Osteocyte (in vitro differentiated cells): ENCODE measurements around the gene SORBS1. TPM values are rescaled to one million over a fixed set of nuclear protein-coding genes. Genes with fewer than 3 reads are reported as not detected.

Source experiments
- DNase-seq: peaks from one replicate; pipeline ENCODE4 v3.0.0; 2021; ENCODE audit warnings: mixed read lengths; ENCODE audit not compliant: unreplicated experiment; ENCODE audit errors: extremely low spot score
- H3K27ac Mint-ChIP-seq: one replicate; pipeline ENCODE4 v1.8.0; 2021; ENCODE audit warnings: mild to moderate bottlenecking, mixed read lengths; ENCODE audit not compliant: unreplicated experiment
- H3K27me3 Mint-ChIP-seq: one replicate; pipeline ENCODE4 v1.8.0; 2021; ENCODE audit warnings: mixed read lengths; ENCODE audit not compliant: unreplicated experiment
- H3K36me3 Mint-ChIP-seq: one replicate; pipeline ENCODE4 v1.8.0; 2021; ENCODE audit warnings: mixed read lengths; ENCODE audit not compliant: unreplicated experiment
- H3K4me1 Mint-ChIP-seq: one replicate; pipeline ENCODE4 v1.8.0; 2021; ENCODE audit warnings: mixed read lengths; ENCODE audit not compliant: unreplicated experiment
- H3K4me3 Mint-ChIP-seq: one replicate; pipeline ENCODE4 v1.8.0; 2021; ENCODE audit warnings: mild to moderate bottlenecking, moderate library complexity, mixed read lengths; ENCODE audit not compliant: unreplicated experiment
- H3K9me3 Mint-ChIP-seq: one replicate; pipeline ENCODE4 v1.8.0; 2021; ENCODE audit warnings: mixed read lengths; ENCODE audit not compliant: unreplicated experiment
- total RNA-seq: library from RNA; stranded (reverse); gene quantifications from 2 replicates; pipeline ENCODE4 v1.2.1, GENCODE V29; 2021
- TF ChIP-seq, protein P1 (sequence below): fragments of 200-600 bp; sonication (generic); IDR thresholded peaks from 2 replicates; pipeline ENCODE4 v1.5.0; 2021; ENCODE audit warnings: antibody characterized with exemption, mild to moderate bottlenecking, moderate library complexity

SORBS1 gene
- total RNA-seq, 1 donor from 2014 or later = 1.7 TPM

DNA sequence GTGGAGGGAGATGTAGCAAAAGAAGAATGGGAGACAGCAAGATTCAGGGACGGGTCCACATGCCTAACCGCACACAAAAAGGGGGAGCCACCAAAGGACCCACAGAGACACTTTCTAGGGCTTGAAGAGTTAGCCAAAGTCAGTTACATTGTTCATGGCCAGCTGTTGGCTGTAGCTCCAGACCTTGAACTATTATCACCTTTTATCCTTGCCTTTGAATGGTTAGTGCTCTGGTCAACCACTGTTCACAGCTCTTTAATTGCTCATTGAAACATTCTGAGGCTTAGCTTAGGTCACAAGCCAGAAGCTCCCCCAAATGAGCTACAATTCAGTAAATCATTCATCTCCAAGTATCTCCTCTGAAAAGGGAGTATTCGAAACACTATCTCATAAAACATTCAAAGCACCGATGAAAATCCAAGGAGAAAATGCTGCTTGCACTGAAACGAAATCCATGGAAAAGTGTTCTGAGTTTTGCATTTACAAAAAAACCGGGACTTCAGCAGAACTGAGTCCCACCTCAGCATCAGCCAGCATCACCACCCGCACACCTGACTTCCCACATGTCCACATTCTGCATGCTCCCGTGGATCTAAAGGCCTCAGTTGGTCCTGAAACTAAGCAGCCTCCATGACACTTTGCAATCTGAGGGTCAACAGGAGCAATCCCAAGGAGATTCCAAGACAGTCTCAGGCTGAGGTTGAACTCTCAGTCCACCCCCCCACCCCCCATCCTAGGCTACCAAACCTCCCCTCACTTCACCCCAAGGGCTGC lies 4.0 kb downstream of the SORBS1 start:
- H3K9me3 Mint-ChIP-seq = peaks cover 3% of the 10 kb centered on the region
- no peak for DNase-seq
- TF ChIP-seq, protein P1, sequence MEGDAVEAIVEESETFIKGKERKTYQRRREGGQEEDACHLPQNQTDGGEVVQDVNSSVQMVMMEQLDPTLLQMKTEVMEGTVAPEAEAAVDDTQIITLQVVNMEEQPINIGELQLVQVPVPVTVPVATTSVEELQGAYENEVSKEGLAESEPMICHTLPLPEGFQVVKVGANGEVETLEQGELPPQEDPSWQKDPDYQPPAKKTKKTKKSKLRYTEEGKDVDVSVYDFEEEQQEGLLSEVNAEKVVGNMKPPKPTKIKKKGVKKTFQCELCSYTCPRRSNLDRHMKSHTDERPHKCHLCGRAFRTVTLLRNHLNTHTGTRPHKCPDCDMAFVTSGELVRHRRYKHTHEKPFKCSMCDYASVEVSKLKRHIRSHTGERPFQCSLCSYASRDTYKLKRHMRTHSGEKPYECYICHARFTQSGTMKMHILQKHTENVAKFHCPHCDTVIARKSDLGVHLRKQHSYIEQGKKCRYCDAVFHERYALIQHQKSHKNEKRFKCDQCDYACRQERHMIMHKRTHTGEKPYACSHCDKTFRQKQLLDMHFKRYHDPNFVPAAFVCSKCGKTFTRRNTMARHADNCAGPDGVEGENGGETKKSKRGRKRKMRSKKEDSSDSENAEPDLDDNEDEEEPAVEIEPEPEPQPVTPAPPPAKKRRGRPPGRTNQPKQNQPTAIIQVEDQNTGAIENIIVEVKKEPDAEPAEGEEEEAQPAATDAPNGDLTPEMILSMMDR = no peak
- H3K27ac Mint-ChIP-seq = no peak overlapping the region
- H3K36me3 Mint-ChIP-seq = no peaks in the 10 kb centered on the region
- H3K27me3 Mint-ChIP-seq = peaks cover 30% of the 10 kb centered on the region
- H3K4me3 Mint-ChIP-seq = no peak overlapping the region
- H3K4me1 Mint-ChIP-seq = peaks cover 8% of the 10 kb centered on the region

DNA sequence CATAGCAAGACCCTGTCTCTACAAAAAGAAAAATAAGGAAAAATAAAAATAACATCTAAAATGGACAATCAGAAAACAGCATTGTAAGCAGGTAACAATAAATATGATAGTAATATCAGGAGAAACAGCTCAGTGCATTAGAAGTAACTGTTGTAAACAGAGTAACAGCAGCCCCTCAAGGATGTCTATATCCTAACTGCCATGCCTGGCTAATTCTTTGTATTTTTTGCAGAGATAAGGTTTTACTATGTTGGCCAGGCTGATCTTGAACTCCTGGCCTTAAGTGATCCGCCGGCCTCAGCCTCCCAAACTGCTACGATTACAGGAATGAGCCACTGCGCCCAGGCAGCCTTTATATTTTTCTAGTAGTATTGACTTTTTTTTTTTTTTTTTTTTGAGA lies 7.5 kb downstream of the SORBS1 start:
- H3K4me1 Mint-ChIP-seq = no peaks in the 10 kb centered on the region
- H3K9me3 Mint-ChIP-seq = peaks cover 3% of the 10 kb centered on the region
- TF ChIP-seq, protein P1 = no peak
- H3K4me3 Mint-ChIP-seq = no peak overlapping the region
- H3K27ac Mint-ChIP-seq = no peak overlapping the region
- H3K36me3 Mint-ChIP-seq = no peaks in the 10 kb centered on the region
- H3K27me3 Mint-ChIP-seq = peaks cover 31% of the 10 kb centered on the region
- DNase-seq = no peak

DNA sequence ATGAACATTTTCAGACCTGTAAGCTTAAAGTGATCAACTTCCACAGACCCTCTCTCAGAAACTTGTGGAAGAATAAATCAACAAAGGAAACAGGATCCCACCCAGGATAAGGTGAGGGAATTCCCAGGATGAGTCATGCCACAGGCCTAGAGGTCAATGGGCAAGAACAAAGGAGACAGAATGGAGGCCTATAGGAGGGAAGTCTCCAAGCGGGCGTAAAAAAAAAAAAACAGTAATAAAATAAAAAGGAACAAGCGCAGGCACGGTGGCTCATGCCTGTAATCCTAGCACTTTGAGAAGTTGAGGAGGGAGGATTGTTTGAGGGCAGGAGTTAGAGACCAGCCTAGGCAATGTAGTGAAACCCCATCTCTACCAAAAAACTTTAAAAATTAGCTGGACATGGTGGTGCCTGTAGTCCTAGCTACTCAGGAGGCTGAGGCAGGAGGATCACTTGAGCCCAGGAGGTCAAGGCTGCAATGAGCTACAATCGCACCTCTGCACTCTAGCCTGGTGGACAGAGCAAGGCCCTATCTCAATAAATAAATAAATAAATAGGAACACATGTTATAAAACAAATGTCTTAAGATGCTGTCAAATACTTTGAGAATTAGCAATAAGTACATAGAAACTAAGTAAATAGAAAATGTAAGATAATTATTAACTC lies 8.4 kb downstream of the SORBS1 start:
- TF ChIP-seq, protein P1 = no peak
- no peaks in the 10 kb centered on the region for H3K36me3 Mint-ChIP-seq
- no peak for DNase-seq
- H3K4me3 Mint-ChIP-seq = no peak overlapping the region
- peaks cover 3% of the 10 kb centered on the region for H3K9me3 Mint-ChIP-seq
- peaks cover 22% of the 10 kb centered on the region for H3K27me3 Mint-ChIP-seq
- H3K4me1 Mint-ChIP-seq = no peaks in the 10 kb centered on the region
- no peak overlapping the region for H3K27ac Mint-ChIP-seq

DNA sequence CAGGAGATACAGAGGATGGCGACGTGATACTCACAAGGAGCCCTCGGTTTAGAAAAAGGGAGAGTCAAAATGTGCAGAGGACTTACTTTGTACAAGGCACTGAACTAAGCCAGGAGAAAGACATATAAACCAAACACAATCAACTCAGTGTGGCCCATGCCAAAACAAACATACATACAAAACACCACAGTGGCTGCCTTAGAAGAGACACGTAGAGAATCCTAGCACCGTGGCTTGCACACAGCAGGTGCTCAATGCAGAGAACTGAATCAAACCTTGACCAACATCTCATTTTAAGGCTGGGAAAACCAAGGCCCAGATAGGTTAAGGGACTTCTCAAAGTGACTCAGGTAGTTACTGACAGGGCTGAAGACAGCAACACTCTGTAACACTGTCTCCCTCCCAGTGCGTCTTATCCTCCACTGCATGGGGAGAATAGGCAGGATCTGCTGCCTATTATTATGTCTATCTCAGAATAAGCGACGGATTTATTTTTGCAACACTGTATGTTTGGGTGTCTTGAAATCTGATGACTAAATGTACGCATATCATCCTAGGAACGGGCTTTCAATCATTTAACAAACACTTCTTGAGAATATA lies 11.0 kb downstream of the SORBS1 start:
- DNase-seq = no peak
- Mint-ChIP-seq H3K36me3 (no peaks in the 10 kb centered on the region), H3K4me1 (no peaks in the 10 kb centered on the region), H3K4me3 (no peak overlapping the region), H3K9me3 (peaks cover 3% of the 10 kb centered on the region), H3K27ac (no peak overlapping the region), H3K27me3 (peaks cover 16% of the 10 kb centered on the region)
- TF ChIP-seq, protein P1 = no peak
